ENCODE measurements around the gene APOB. TPM values are rescaled to one million over a fixed set of nuclear protein-coding genes. Genes with fewer than 3 reads are reported as not detected.
"Not testable (repeated sequence)": the region's sequence is repeated elsewhere in the genome, so short reads cannot be mapped to it uniquely, and the experiment has no call there.

APOB gene
- total RNA-seq, 3 donors from 2014 or later, result 3.2 to 5.6 (median 4.3) TPM

GRCh38 chr2:21029519-21029918, 14.4 kb downstream of the APOB start:
- H3K4me1 ChIP-seq, result no peaks in the 10 kb centered on the region
- intact Hi-C loops (cut with DNase I; ENCODE audit: low total_unique reads), result no loop called here
- no peaks in the 10 kb centered on the region for H3K9me3 ChIP-seq
- no peak overlapping the region for H3K4me3 ChIP-seq
- DNase-seq (ENCODE audit: low spot score in 2 of 2), result no peak
- TF ChIP-seq POLR2A (IDR thresholded peaks at IDR 0.05) (no peak), CTCF (IDR thresholded peaks at IDR 0.05) (no peak), POLR2AphosphoS5 (IDR thresholded peaks at IDR 0.05) (no peak)
- no peak overlapping the region for H3K27ac ChIP-seq
- H3K36me3 ChIP-seq, result no peaks in the 10 kb centered on the region
- no peaks in the 10 kb centered on the region for H3K27me3 ChIP-seq

GRCh38 chr2:21028951-21029350, 14.9 kb downstream of the APOB start:
- H3K9me3 ChIP-seq; intact Hi-C loops (cut with DNase I; ENCODE audit: low total_unique reads); H3K4me1 ChIP-seq; H3K27me3 ChIP-seq; H3K4me3 ChIP-seq; H3K27ac ChIP-seq; H3K36me3 ChIP-seq; DNase-seq (ENCODE audit: low spot score in 2 of 2): not testable (repeated sequence)

- Histone ChIP-seq H3K4me1 (no peaks in the 10 kb centered on the region), H3K36me3 (no peaks in the 10 kb centered on the region), H3K9me3 (no peaks in the 10 kb centered on the region), H3K27ac (no peak overlapping the region), H3K4me3 (no peak overlapping the region), H3K27me3 (no peaks in the 10 kb centered on the region)
- intact Hi-C loops (cut with DNase I; ENCODE audit: low total_unique reads), result no loop called here
- DNase-seq (ENCODE audit: low spot score in 2 of 2), result no peak
- no peak for TF ChIP-seq CTCF (IDR thresholded peaks at IDR 0.05)
- TF ChIP-seq POLR2AphosphoS5 (IDR thresholded peaks at IDR 0.05), result no peak
- no peak for TF ChIP-seq POLR2A (IDR thresholded peaks at IDR 0.05)
Measured at GRCh38 chr2:21028021-21028947, 15.6 kb downstream of the APOB start.

- no peaks in the 10 kb centered on the region for H3K9me3 ChIP-seq
- TF ChIP-seq POLR2AphosphoS5 (IDR thresholded peaks at IDR 0.05) (no peak), CTCF (IDR thresholded peaks at IDR 0.05) (no peak), POLR2A (IDR thresholded peaks at IDR 0.05) (no peak)
- intact Hi-C loops (cut with DNase I; ENCODE audit: low total_unique reads), result no loop called here
- H3K27me3 ChIP-seq, result no peaks in the 10 kb centered on the region
- no peaks in the 10 kb centered on the region for H3K36me3 ChIP-seq
- H3K27ac ChIP-seq, result no peak overlapping the region
- no peaks in the 10 kb centered on the region for H3K4me1 ChIP-seq
- DNase-seq (ENCODE audit: low spot score in 2 of 2), result no peak
- H3K4me3 ChIP-seq, result no peak overlapping the region
Measured at GRCh38 chr2:21026479-21027282, 17.2 kb downstream of the APOB start.

- no peak for DNase-seq (ENCODE audit: low spot score in 2 of 2)
- no peak for TF ChIP-seq POLR2A (IDR thresholded peaks at IDR 0.05)
- TF ChIP-seq POLR2AphosphoS5 (IDR thresholded peaks at IDR 0.05), result no peak
- TF ChIP-seq CTCF (IDR thresholded peaks at IDR 0.05), result no peak
- no peaks in the 10 kb centered on the region for H3K27me3 ChIP-seq
- no peaks in the 10 kb centered on the region for H3K36me3 ChIP-seq
- no peak overlapping the region for H3K4me3 ChIP-seq
- no peaks in the 10 kb centered on the region for H3K9me3 ChIP-seq
- no peaks in the 10 kb centered on the region for H3K4me1 ChIP-seq
- no peak overlapping the region for H3K27ac ChIP-seq
- intact Hi-C loops (cut with DNase I; ENCODE audit: low total_unique reads), result no loop called here
Measured at GRCh38 chr2:21025690-21026478, 18.0 kb downstream of the APOB start.

Measured in breast epithelium (tissue), 4 donors.